H1 (cell line): Measurements from ENCODE around the gene PRSS12. TPM values are rescaled to one million over a fixed set of nuclear protein-coding genes. Genes with fewer than 3 reads are reported as not detected.

Experiments
- PHF8 ChIP-seq: fragments of 200-600 bp; sonication (generic); conservative IDR thresholded peaks from 2 replicates; pipeline ENCODE4 v1.7.1; 2012; ENCODE audit warnings: low read depth, mild to moderate bottlenecking, inconsistent platforms, low read length, moderate library complexity
- SP2 ChIP-seq: IDR thresholded peaks from 2 replicates; pipeline ENCODE4 v1.6.1; 2012; ENCODE audit warnings: mild to moderate bottlenecking, low read length, inconsistent platforms
- SRF ChIP-seq: IDR thresholded peaks from 2 replicates; pipeline ENCODE4 v1.6.1; 2011; ENCODE audit warnings: mild to moderate bottlenecking, low read depth, low read length, moderate library complexity
- TBP ChIP-seq: IDR thresholded peaks from 2 replicates; pipeline ENCODE4 v1.6.1; 2011; ENCODE audit warnings: low read depth, low read length, improper control_type of control experiment
- polyA plus RNA-seq, 7 experiments: library from polyadenylated mRNA; depleted of rRNA in 3 of 7; stranded (reverse) in 5 of 7; unstranded in 2 of 7; fragments of >200 nt in 5 of 7; fragments of 200-250 nt in 2 of 7; gene quantifications; 1 replicate in 5 of 7; 2 replicates in 1 of 7; 4 replicates in 1 of 7; pipeline versions ENCODE4 v1.2.1 to v1.2.3, GENCODE V29; 2011 to 2013; ENCODE audit warnings: missing spikeins in 2 of 7, mixed read lengths in 2 of 7
- total RNA-seq: library from RNA; stranded (reverse); fragmentation: NEBNext Ultra II Directional; extraction: Animal tissue kit (Norgen Biotek cat#: 25700); gene quantifications from 2 replicates; pipeline ENCODE4 v1.2.1, GENCODE V29; 2021

PRSS12 gene
- total and polyA plus RNA-seq, 2 of the 8 experiments (the other 6 are each of a cell fraction or from before 2014, with no cell fraction given), result 2.6 to 9.3 TPM

DNA sequence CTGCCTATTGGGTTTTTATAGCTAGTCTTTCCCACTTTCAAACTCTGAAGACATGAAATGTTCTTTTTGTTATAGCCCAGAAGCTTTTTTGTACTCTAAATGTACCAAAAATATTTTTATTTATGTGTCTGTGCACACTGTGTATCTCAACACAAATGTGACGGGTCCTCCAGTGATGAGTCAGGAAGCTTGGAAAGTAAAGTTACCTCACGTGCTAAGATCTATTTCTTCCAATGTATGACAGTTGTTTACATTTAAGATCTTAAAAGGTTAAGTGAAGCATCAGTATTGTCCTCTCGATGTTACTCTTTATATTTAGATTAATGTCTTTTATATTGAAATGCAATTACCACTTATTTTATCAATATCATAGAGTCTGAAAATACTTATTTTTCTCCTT, 29.1 kb upstream of the PRSS12 start (continued):
- TF ChIP-seq SP2 (no peak), PHF8 (no peak), SRF (no peak), TBP (no peak)
